ENCODE data around the gene SYNDIG1. TPM values are rescaled to one million over a fixed set of nuclear protein-coding genes. Genes with fewer than 3 reads are reported as not detected.

The SYNDIG1 gene
- total RNA-seq, 1 donor from 2014 or later = 5.7 TPM

GRCh38 chr20:24568842-24569241 is 99.4 kb downstream of the SYNDIG1 start:
- Histone ChIP-seq H4K20me1 (ENCODE audit: insufficient read depth, low read length) (no peaks in the 10 kb centered on the region), H3K4me3 (ENCODE audit: insufficient read depth, low read depth, low read length) (no peak overlapping the region), H3K36me3 (ENCODE audit: insufficient read depth, low read length) (no peaks in the 10 kb centered on the region), H3K27me3 (ENCODE audit: insufficient read depth, low read length) (no peaks in the 10 kb centered on the region), H3K4me1 (ENCODE audit: insufficient read depth, low read length) (no peaks in the 10 kb centered on the region), H3K9ac (ENCODE audit: low read length) (no peak overlapping the region), H3K4me2 (ENCODE audit: low read length) (no peak overlapping the region), H2AFZ (ENCODE audit: low read depth, low read length) (no peak overlapping the region), H3K27ac (ENCODE audit: low read depth, low read length) (no peak overlapping the region), H3K9me3 (ENCODE audit: insufficient read depth, low read depth, low read length) (no peaks in the 10 kb centered on the region), H3K79me2 (ENCODE audit: insufficient read depth, low read length) (no peaks in the 10 kb centered on the region)
- H3K27ac Mint-ChIP-seq (ENCODE audit: unreplicated experiment) = no peak overlapping the region
- H3K27me3 Mint-ChIP-seq (ENCODE audit: low read depth, unreplicated experiment) = no peaks in the 10 kb centered on the region
- FAIRE-seq = no peak
- peaks cover 6% of the 10 kb centered on the region for H3K9me3 Mint-ChIP-seq (ENCODE audit: unreplicated experiment)
- TF ChIP-seq CTCF (IDR thresholded peaks at IDR 0.05; ENCODE audit: insufficient read depth, low read depth, low read length) = no peak
- no peak for TF ChIP-seq EZH2 (IDR thresholded peaks at IDR 0.05; ENCODE audit: insufficient read depth, low read length)
- H3K4me1 Mint-ChIP-seq (ENCODE audit: low read depth, unreplicated experiment) = peaks cover 10% of the 10 kb centered on the region
- H3K36me3 Mint-ChIP-seq (ENCODE audit: low read depth, unreplicated experiment) = peaks cover 10% of the 10 kb centered on the region
- no peak overlapping the region for H3K4me3 Mint-ChIP-seq (ENCODE audit: unreplicated experiment)
- DNase-seq (ENCODE audit: low read depth) = no peak

GRCh38 chr20:24571159-24571558 is 101.7 kb downstream of the SYNDIG1 start:
- Histone ChIP-seq H3K9ac (ENCODE audit: low read length) (no peak overlapping the region), H3K4me1 (ENCODE audit: insufficient read depth, low read length) (no peaks in the 10 kb centered on the region), H3K27ac (ENCODE audit: low read depth, low read length) (no peak overlapping the region), H3K4me3 (ENCODE audit: insufficient read depth, low read depth, low read length) (no peak overlapping the region), H3K4me2 (ENCODE audit: low read length) (no peak overlapping the region), H3K27me3 (ENCODE audit: insufficient read depth, low read length) (no peaks in the 10 kb centered on the region), H4K20me1 (ENCODE audit: insufficient read depth, low read length) (no peaks in the 10 kb centered on the region), H3K79me2 (ENCODE audit: insufficient read depth, low read length) (no peaks in the 10 kb centered on the region), H3K36me3 (ENCODE audit: insufficient read depth, low read length) (no peaks in the 10 kb centered on the region), H2AFZ (ENCODE audit: low read depth, low read length) (no peak overlapping the region), H3K9me3 (ENCODE audit: insufficient read depth, low read depth, low read length) (no peaks in the 10 kb centered on the region)
- Mint-ChIP-seq H3K4me3 (ENCODE audit: unreplicated experiment) (no peak overlapping the region), H3K4me1 (ENCODE audit: low read depth, unreplicated experiment) (no peaks in the 10 kb centered on the region), H3K36me3 (ENCODE audit: low read depth, unreplicated experiment) (peaks cover 2% of the 10 kb centered on the region), H3K27ac (ENCODE audit: unreplicated experiment) (no peak overlapping the region), H3K27me3 (ENCODE audit: low read depth, unreplicated experiment) (no peaks in the 10 kb centered on the region), H3K9me3 (ENCODE audit: unreplicated experiment) (no peaks in the 10 kb centered on the region)
- DNase-seq (ENCODE audit: low read depth) (no peak), FAIRE-seq (no peak)
- TF ChIP-seq EZH2 (IDR thresholded peaks at IDR 0.05; ENCODE audit: insufficient read depth, low read length) (no peak), CTCF (IDR thresholded peaks at IDR 0.05; ENCODE audit: insufficient read depth, low read depth, low read length) (no peak)

GRCh38 chr20:24572140-24572539 is 102.7 kb downstream of the SYNDIG1 start:
- Histone ChIP-seq H3K36me3 (ENCODE audit: insufficient read depth, low read length) (no peaks in the 10 kb centered on the region), H3K4me3 (ENCODE audit: insufficient read depth, low read depth, low read length) (no peak overlapping the region), H3K27me3 (ENCODE audit: insufficient read depth, low read length) (no peaks in the 10 kb centered on the region), H2AFZ (ENCODE audit: low read depth, low read length) (no peak overlapping the region), H4K20me1 (ENCODE audit: insufficient read depth, low read length) (no peaks in the 10 kb centered on the region), H3K9me3 (ENCODE audit: insufficient read depth, low read depth, low read length) (no peaks in the 10 kb centered on the region), H3K9ac (ENCODE audit: low read length) (no peak overlapping the region), H3K27ac (ENCODE audit: low read depth, low read length) (no peak overlapping the region), H3K4me1 (ENCODE audit: insufficient read depth, low read length) (no peaks in the 10 kb centered on the region), H3K79me2 (ENCODE audit: insufficient read depth, low read length) (no peaks in the 10 kb centered on the region), H3K4me2 (ENCODE audit: low read length) (no peak overlapping the region)
- Mint-ChIP-seq H3K36me3 (ENCODE audit: low read depth, unreplicated experiment) (no peaks in the 10 kb centered on the region), H3K27me3 (ENCODE audit: low read depth, unreplicated experiment) (no peaks in the 10 kb centered on the region), H3K4me3 (ENCODE audit: unreplicated experiment) (no peak overlapping the region), H3K27ac (ENCODE audit: unreplicated experiment) (no peak overlapping the region), H3K4me1 (ENCODE audit: low read depth, unreplicated experiment) (no peaks in the 10 kb centered on the region), H3K9me3 (ENCODE audit: unreplicated experiment) (no peaks in the 10 kb centered on the region)
- no peak for TF ChIP-seq EZH2 (IDR thresholded peaks at IDR 0.05; ENCODE audit: insufficient read depth, low read length)
- TF ChIP-seq CTCF (IDR thresholded peaks at IDR 0.05; ENCODE audit: insufficient read depth, low read depth, low read length) = no peak
- DNase-seq (ENCODE audit: low read depth) (no peak), FAIRE-seq (no peak)

Data from astrocyte (in vitro differentiated cells and primary cell).